Ishikawa (cell line): ENCODE measurements around the gene C5.

Experiments
- CEBPB ChIP-seq: IDR thresholded peaks from 2 replicates; pipeline ENCODE4 v1.6.1; 2012
- CREB1 ChIP-seq: IDR thresholded peaks from 2 replicates; pipeline ENCODE4 v1.6.1; 2012; ENCODE audit warnings: low read depth
- EGR1 ChIP-seq: IDR thresholded peaks from 2 replicates; pipeline ENCODE4 v1.6.1; 2012
- EP300 ChIP-seq: IDR thresholded peaks from 2 replicates; pipeline ENCODE4 v1.6.1; 2012; ENCODE audit warnings: borderline replicate concordance
- FOXM1 ChIP-seq: IDR thresholded peaks from 2 replicates; pipeline ENCODE4 v1.6.1; 2012; ENCODE audit warnings: low read depth, borderline replicate concordance
- MAX ChIP-seq: IDR thresholded peaks from 2 replicates; pipeline ENCODE4 v1.6.1; 2012
- NFIC ChIP-seq: IDR thresholded peaks from 2 replicates; pipeline ENCODE4 v1.6.1; 2012
- RAD21 ChIP-seq: IDR thresholded peaks from 2 replicates; pipeline ENCODE4 v1.6.1; 2012; ENCODE audit warnings: low read depth
- TAF1 ChIP-seq: IDR thresholded peaks from 2 replicates; pipeline ENCODE4 v1.6.1; 2012; ENCODE audit warnings: low read depth, mild to moderate bottlenecking
- TCF12 ChIP-seq: IDR thresholded peaks from 2 replicates; pipeline ENCODE4 v1.6.1; 2012; ENCODE audit warnings: low read depth
- TEAD4 ChIP-seq: IDR thresholded peaks from 2 replicates; pipeline ENCODE4 v1.6.1; 2012
- USF1 ChIP-seq: IDR thresholded peaks from 2 replicates; pipeline ENCODE4 v1.6.1; 2012
- YY1 ChIP-seq: IDR thresholded peaks from 2 replicates; pipeline ENCODE4 v1.6.1; 2012; ENCODE audit warnings: low read depth
- ZBTB7A ChIP-seq: IDR thresholded peaks from 2 replicates; pipeline ENCODE4 v1.6.1; 2012; ENCODE audit warnings: low read depth
- TF ChIP-seq, protein P1 (sequence below): IDR thresholded peaks from 2 replicates; pipeline ENCODE4 v1.6.1; 2012; ENCODE audit warnings: low read depth, mild to moderate bottlenecking

Gene C5

GRCh38 chr9:120928015-120928482 lies 122.0 kb downstream of the C5 start:
- TF ChIP-seq TAF1 (no peak), EGR1 (no peak), TEAD4 (no peak), ZBTB7A (no peak), TCF12 (no peak), YY1 (no peak), USF1 (no peak), MAX (no peak), NFIC (no peak), EP300 (no peak), FOXM1 (no peak), CREB1 (no peak), RAD21 (no peak), CEBPB (no peak)
- TF ChIP-seq, protein P1, sequence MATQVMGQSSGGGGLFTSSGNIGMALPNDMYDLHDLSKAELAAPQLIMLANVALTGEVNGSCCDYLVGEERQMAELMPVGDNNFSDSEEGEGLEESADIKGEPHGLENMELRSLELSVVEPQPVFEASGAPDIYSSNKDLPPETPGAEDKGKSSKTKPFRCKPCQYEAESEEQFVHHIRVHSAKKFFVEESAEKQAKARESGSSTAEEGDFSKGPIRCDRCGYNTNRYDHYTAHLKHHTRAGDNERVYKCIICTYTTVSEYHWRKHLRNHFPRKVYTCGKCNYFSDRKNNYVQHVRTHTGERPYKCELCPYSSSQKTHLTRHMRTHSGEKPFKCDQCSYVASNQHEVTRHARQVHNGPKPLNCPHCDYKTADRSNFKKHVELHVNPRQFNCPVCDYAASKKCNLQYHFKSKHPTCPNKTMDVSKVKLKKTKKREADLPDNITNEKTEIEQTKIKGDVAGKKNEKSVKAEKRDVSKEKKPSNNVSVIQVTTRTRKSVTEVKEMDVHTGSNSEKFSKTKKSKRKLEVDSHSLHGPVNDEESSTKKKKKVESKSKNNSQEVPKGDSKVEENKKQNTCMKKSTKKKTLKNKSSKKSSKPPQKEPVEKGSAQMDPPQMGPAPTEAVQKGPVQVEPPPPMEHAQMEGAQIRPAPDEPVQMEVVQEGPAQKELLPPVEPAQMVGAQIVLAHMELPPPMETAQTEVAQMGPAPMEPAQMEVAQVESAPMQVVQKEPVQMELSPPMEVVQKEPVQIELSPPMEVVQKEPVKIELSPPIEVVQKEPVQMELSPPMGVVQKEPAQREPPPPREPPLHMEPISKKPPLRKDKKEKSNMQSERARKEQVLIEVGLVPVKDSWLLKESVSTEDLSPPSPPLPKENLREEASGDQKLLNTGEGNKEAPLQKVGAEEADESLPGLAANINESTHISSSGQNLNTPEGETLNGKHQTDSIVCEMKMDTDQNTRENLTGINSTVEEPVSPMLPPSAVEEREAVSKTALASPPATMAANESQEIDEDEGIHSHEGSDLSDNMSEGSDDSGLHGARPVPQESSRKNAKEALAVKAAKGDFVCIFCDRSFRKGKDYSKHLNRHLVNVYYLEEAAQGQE: no peak

- TF ChIP-seq EP300 (no peak), EGR1 (no peak), ZBTB7A (no peak), USF1 (no peak), CEBPB (no peak), YY1 (no peak), FOXM1 (no peak), CREB1 (no peak), TCF12 (no peak), MAX (no peak), TEAD4 (no peak)
- TF ChIP-seq, protein P1: no peak
Measured at GRCh38 chr9:120927269-120928014, 122.6 kb downstream of the C5 start.

GRCh38 chr9:120926397-120926928 lies 123.6 kb downstream of the C5 start, which contains the start of gene TRAF1:
Gene TRAF1, minus strand, starts transcription at chr9:120926796. Its CDS starts 721 bp downstream, at chr9:120926075.
- TF ChIP-seq EP300 (no peak), MAX (no peak), CEBPB (no peak), TCF12 (no peak), ZBTB7A (no peak), CREB1 (no peak), FOXM1 (no peak), USF1 (no peak)
- TF ChIP-seq, protein P1: no peak
